ENCODE measurements around the gene FXYD1. TPM values are rescaled to one million over a fixed set of nuclear protein-coding genes. Genes with fewer than 3 reads are reported as not detected.
A peak's percentile ranks its signal among the peaks of the same experiment; 100 is the strongest.

Gene FXYD1
- total and polyA plus RNA-seq, 4 donors, result 18.7 to 146 (median 71.5) TPM

DNA sequence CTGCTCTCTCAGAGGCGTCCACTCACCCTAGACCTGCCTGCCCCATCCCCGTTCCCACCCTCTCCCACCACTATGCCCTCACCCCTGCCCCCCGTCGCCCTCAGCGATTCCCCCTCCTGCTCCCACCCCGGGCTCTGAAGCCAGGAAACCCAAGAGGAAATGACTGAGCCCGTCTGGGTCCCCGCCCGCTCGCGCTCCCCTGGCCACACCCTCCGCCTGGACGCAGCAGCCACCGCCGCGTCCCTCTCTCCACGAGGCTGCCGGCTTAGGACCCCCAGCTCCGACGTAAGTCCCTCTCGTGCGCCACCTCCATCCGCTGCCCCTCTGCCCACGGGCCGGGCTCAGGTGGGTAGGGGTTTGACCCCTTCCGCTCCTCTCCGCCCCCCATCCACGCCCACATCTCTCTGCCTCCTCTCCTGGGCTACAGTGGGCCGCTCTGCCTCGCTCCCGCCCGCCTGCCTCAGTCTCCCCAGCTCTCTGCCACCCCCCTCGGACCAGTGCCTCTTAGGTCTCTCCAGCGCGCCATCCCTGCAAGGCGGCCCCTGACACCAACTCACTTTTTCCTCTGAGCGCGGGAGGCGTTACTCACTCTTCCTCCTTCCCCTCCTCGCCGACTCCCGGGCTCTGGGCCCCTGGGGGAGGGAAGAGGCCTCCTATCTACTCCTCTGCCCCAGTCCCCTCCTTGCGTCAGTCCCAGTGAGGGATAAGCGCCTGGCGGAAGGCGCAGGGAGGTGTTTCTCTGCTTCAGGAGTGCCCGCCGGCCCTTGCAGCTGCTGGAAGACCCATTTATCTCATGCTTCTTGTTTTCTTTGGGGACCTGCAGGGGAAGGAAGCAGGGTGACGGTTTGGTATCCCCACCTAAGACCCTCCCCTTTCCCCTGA, 16.1 kb downstream of the FXYD1 start, which contains the start of gene FXYD5:
FXYD5 (plus strand) TSS at position 211 of the 882 bp plus-strand sequence. CDS start 816 bp downstream, outside the sequence.
- Histone ChIP-seq H3K9me3 (ENCODE audit: control insufficient read depth in 4 of 4, low read length in 3 of 4) (no peaks in the 10 kb centered on the region), H3K36me3 (ENCODE audit: control insufficient read depth in 4 of 4, insufficient read depth in 3 of 4, low read depth in 1 of 4, low read length in 3 of 4) (no peaks in the 10 kb centered on the region), H3K27ac (ENCODE audit: low read depth in 1 of 2, low read length in 2 of 2) (peak within 1 kb of the TSS; percentile 66 to 81), H3K4me3 (ENCODE audit: low read depth in 1 of 3, low read length in 3 of 3) (peak within 1 kb of the TSS; percentile 35 to 58 (median 49)), H3K4me1 (ENCODE audit: control insufficient read depth in 4 of 4, insufficient read depth in 4 of 4, low read length in 3 of 4) (peaks cover 0 to 22% (median 8%) of the 10 kb centered on the region in 4 donors), H3K9ac (ENCODE audit: low read depth in 1 of 2, low read length in 2 of 2) (peak within 1 kb of the TSS in 1 of 2 donors; percentile 52), H3K27me3 (ENCODE audit: control insufficient read depth in 4 of 4, insufficient read depth in 4 of 4, low read length in 3 of 4) (peaks cover 0 to 2% (median 0%) of the 10 kb centered on the region in 4 donors)
- 8% methylated on average over 49 of the region's 49 CpGs for WGBS
- TF ChIP-seq RAD21 (IDR thresholded peaks at IDR 0.05) (peak in 1 of 2 donors; percentile 24), RXRA (IDR thresholded peaks at IDR 0.05) (no peak)
- DNase-seq (ENCODE audit: low spot score), result no peak

- Histone ChIP-seq H3K27ac (ENCODE audit: low read depth in 1 of 2, low read length in 2 of 2) (peak overlapping the region in 1 of 2 donors; percentile 81), H3K4me3 (ENCODE audit: low read depth in 1 of 3, low read length in 3 of 3) (peak overlapping the region in 1 of 3 donors; percentile 49), H3K4me1 (ENCODE audit: control insufficient read depth in 4 of 4, insufficient read depth in 4 of 4, low read length in 3 of 4) (peaks cover 0 to 23% (median 8%) of the 10 kb centered on the region in 4 donors), H3K36me3 (ENCODE audit: control insufficient read depth in 4 of 4, insufficient read depth in 3 of 4, low read depth in 1 of 4, low read length in 3 of 4) (no peaks in the 10 kb centered on the region), H3K9me3 (ENCODE audit: control insufficient read depth in 4 of 4, low read length in 3 of 4) (no peaks in the 10 kb centered on the region), H3K9ac (ENCODE audit: low read depth in 1 of 2, low read length in 2 of 2) (no peak overlapping the region), H3K27me3 (ENCODE audit: control insufficient read depth in 4 of 4, insufficient read depth in 4 of 4, low read length in 3 of 4) (peaks cover 0 to 2% (median 0%) of the 10 kb centered on the region in 4 donors)
- 32% methylated on average over 17 of the region's 17 CpGs for whole genome bisulfite sequencing
- DNase-seq (ENCODE audit: low spot score), result no peak
- TF ChIP-seq TAF1 (conservative IDR thresholded peaks at IDR 0.05) (no peak), GABPA (IDR thresholded peaks at IDR 0.05 in 1 of 2, conservative IDR thresholded peaks at IDR 0.05 in 1 of 2) (no peak), HNF4A (conservative IDR thresholded peaks at IDR 0.05) (no peak), ZBTB33 (IDR thresholded peaks at IDR 0.05) (no peak), RXRA (IDR thresholded peaks at IDR 0.05) (no peak), NR2F2 (IDR thresholded peaks at IDR 0.05) (no peak), YY1 (IDR thresholded peaks at IDR 0.05) (no peak), REST (IDR thresholded peaks at IDR 0.05) (no peak), JUND (IDR thresholded peaks at IDR 0.05) (no peak), SP1 (IDR thresholded peaks at IDR 0.05) (no peak), HNF4G (IDR thresholded peaks at IDR 0.05) (no peak), RAD21 (IDR thresholded peaks at IDR 0.05) (no peak), EGR1 (IDR thresholded peaks at IDR 0.05; ENCODE audit: low read depth in 2 of 2) (no peak), FOXA1 (IDR thresholded peaks at IDR 0.05) (no peak), FOXA2 (IDR thresholded peaks at IDR 0.05) (no peak)
- TF ChIP-seq, protein P1, sequence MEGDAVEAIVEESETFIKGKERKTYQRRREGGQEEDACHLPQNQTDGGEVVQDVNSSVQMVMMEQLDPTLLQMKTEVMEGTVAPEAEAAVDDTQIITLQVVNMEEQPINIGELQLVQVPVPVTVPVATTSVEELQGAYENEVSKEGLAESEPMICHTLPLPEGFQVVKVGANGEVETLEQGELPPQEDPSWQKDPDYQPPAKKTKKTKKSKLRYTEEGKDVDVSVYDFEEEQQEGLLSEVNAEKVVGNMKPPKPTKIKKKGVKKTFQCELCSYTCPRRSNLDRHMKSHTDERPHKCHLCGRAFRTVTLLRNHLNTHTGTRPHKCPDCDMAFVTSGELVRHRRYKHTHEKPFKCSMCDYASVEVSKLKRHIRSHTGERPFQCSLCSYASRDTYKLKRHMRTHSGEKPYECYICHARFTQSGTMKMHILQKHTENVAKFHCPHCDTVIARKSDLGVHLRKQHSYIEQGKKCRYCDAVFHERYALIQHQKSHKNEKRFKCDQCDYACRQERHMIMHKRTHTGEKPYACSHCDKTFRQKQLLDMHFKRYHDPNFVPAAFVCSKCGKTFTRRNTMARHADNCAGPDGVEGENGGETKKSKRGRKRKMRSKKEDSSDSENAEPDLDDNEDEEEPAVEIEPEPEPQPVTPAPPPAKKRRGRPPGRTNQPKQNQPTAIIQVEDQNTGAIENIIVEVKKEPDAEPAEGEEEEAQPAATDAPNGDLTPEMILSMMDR (IDR thresholded peaks at IDR 0.05; ENCODE audit: low read depth, low read length, missing input control), result no peak
- TF ChIP-seq, protein P2, sequence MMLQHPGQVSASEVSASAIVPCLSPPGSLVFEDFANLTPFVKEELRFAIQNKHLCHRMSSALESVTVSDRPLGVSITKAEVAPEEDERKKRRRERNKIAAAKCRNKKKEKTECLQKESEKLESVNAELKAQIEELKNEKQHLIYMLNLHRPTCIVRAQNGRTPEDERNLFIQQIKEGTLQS (IDR thresholded peaks at IDR 0.05), result no peak
Measured at GRCh38 chr19:35155441-35155840, 16.8 kb downstream of the FXYD1 start.
